K562 (cell line): ENCODE data around the gene RAPSN. TPM values are rescaled to one million over a fixed set of nuclear protein-coding genes. Genes with fewer than 3 reads are reported as not detected.
"Not testable (repeated sequence)": the region's sequence is repeated elsewhere in the genome, so short reads cannot be mapped to it uniquely, and the experiment has no call there.

ENCODE experiments used
- ATAC-seq: fragments of 200-7000 bp; cut with Tn5 transposase; 3 replicates; pipeline ENCODE4 v1.9.1; 2020; ENCODE audit warnings: moderate library complexity
- BruUV-seq: library from RNA; stranded (reverse); fragments of 400-500 nt; replicated peaks from 2 replicates; lab custom pipeline; 2021; lab: Mats Ljungman, UMichigan
- CTCF ChIA-PET: fragments of 300-600 bp; formaldehyde crosslinking; extraction: SDS; loops from one replicate; lab custom pipeline; 2021; ENCODE audit warnings: low intra/inter-chr PET ratio; lab: Yijun Ruan, JAX
- POLR2A ChIA-PET: fragments of 300-600, 350-650 bp; sonication (Branson Sonifier 250); formaldehyde crosslinking; extraction: SDS; loops from one replicate; lab custom pipeline; 2021; ENCODE audit warnings: antibody characterized with exemption, inconsistent platforms; lab: Yijun Ruan, JAX
- DNase-seq, 4 experiments: peaks; one replicate each; pipeline versions ENCODE4 v3.0.0 to v3.0.0-alpha.2; 2011 to 2018; ENCODE audit warnings: low spot score in 3 of 4, mixed read lengths in 3 of 4; ENCODE audit errors: extremely low read depth in 1 of 4
- FAIRE-seq: peaks from 2 replicates; lab custom pipeline; 2011; peaks lifted over from hg19 to GRCh38; lab: Jason Lieb, UNC
- H2AFZ ChIP-seq: 2 replicates; pipeline ENCODE4 v1.6.0; 2011; ENCODE audit warnings: low read depth, low read length, control low read depth, inconsistent platforms
- H3K27ac ChIP-seq: fragments of 200-600 bp; 3 replicates; pipeline ENCODE4 v1.8.0; 2011; ENCODE audit warnings: low read depth, mild to moderate bottlenecking, control low read depth, inconsistent platforms, low read length, moderate library complexity, mixed read lengths; ENCODE audit errors: extremely low read depth
- H3K27me3 ChIP-seq, 2 experiments: fragments of 300-600 bp in 1 of 2; 2 replicates in 1 of 2; 3 replicates in 1 of 2; pipeline versions ENCODE4 v1.6.0 to v1.8.0; 2011; ENCODE audit warnings: inconsistent platforms in 2 of 2, low read length in 2 of 2, mild to moderate bottlenecking in 1 of 2, mixed read lengths in 1 of 2, moderate library complexity in 1 of 2; ENCODE audit not compliant: control insufficient read depth in 2 of 2, insufficient read depth in 2 of 2
- H3K36me3 ChIP-seq: fragments of 300-600 bp; 3 replicates; pipeline ENCODE4 v1.8.0; 2011; ENCODE audit warnings: mild to moderate bottlenecking, low read length, inconsistent platforms; ENCODE audit not compliant: control insufficient read depth, insufficient read depth
- H3K4me1 ChIP-seq, 2 experiments: fragments of 200-600 bp in 1 of 2; replicated peaks in 1 of 2; 2 replicates in 1 of 2; 3 replicates in 1 of 2; pipeline versions ENCODE4 v1.5.1 to v1.8.0; 2011; ENCODE audit warnings: inconsistent platforms in 2 of 2, low read length in 2 of 2, mild to moderate bottlenecking in 1 of 2, mixed read lengths in 1 of 2, moderate library complexity in 1 of 2; ENCODE audit not compliant: control insufficient read depth in 2 of 2, insufficient read depth in 2 of 2
- H3K4me2 ChIP-seq: 2 replicates; pipeline ENCODE4 v1.6.1; 2011; ENCODE audit warnings: low read length, control low read depth, inconsistent platforms, mixed read lengths; ENCODE audit not compliant: insufficient read depth
- H3K4me3 ChIP-seq: fragments of 200-600 bp; sonication (generic), shearing (Covaris generic); 2 replicates; pipeline ENCODE4 v1.5.1; 2016; ENCODE audit warnings: control low read depth, inconsistent platforms
- H3K79me2 ChIP-seq: fragments of 200-600 bp; 3 replicates; pipeline ENCODE4 v1.8.0; 2011; ENCODE audit warnings: low read length, inconsistent platforms; ENCODE audit not compliant: control insufficient read depth, insufficient read depth
- H3K9ac ChIP-seq, 2 experiments: 2 replicates each; pipeline versions ENCODE4 v1.6.0 to v1.6.1; 2011; ENCODE audit warnings: low read depth in 2 of 2, low read length in 2 of 2, control low read depth in 1 of 2, inconsistent platforms in 1 of 2, mild to moderate bottlenecking in 1 of 2, mixed read lengths in 1 of 2; ENCODE audit not compliant: insufficient read depth in 1 of 2
- H3K9me1 ChIP-seq: one replicate; pipeline ENCODE4 v1.6.0; 2011; ENCODE audit warnings: inconsistent platforms, mild to moderate bottlenecking, low read length, moderate library complexity; ENCODE audit not compliant: control insufficient read depth, insufficient read depth
- H3K9me3 ChIP-seq: replicated peaks from 2 replicates; pipeline ENCODE4 v1.5.1; 2011; ENCODE audit warnings: low read depth, low read length, inconsistent platforms; ENCODE audit not compliant: control insufficient read depth, insufficient read depth
- H4K20me1 ChIP-seq: replicated peaks from 2 replicates; pipeline ENCODE4 v1.6.1; 2011; ENCODE audit warnings: low read length, inconsistent platforms, mixed read lengths; ENCODE audit not compliant: control insufficient read depth, insufficient read depth
- CC2D1A ChIP-seq: fragments of 450-650 bp; IDR thresholded peaks from 2 replicates; pipeline ENCODE4 v1.6.1; 2017; ENCODE audit warnings: mild to moderate bottlenecking
- CREM ChIP-seq: IDR thresholded peaks from 2 replicates; pipeline ENCODE4 v1.6.1; 2014; ENCODE audit warnings: antibody characterized with exemption, low read depth
- GATA2 ChIP-seq: sonication (generic); formaldehyde crosslinking; IDR thresholded peaks from 2 replicates; pipeline ENCODE4 v1.4.0; 2020; ENCODE audit warnings: mild to moderate bottlenecking, missing genetic modification reagents
- RAD21 ChIP-seq, 2 experiments: fragments of 250-450 bp in 1 of 2; fragments of 450-650 bp in 1 of 2; sonication (Bioruptor Pico) in 1 of 2; formaldehyde crosslinking in 1 of 2; IDR thresholded peaks in 1 of 2; conservative IDR thresholded peaks in 1 of 2; 2 replicates each; pipeline versions ENCODE4 v1.4.0 to v1.8.0; 2020 to 2022; ENCODE audit warnings: mild to moderate bottlenecking in 2 of 2, moderate library complexity in 1 of 2
- SPI1 ChIP-seq: IDR thresholded peaks from 2 replicates; pipeline ENCODE4 v1.6.1; 2011; ENCODE audit warnings: low read depth, low read length, control low read depth, borderline replicate concordance
- WGBS: fragments of 100-300 bp; shearing (Covaris generic); methylation state at CpG from one replicate; pipeline ENCODE4 v1.1.6; 2016; ENCODE audit warnings: low coverage, mixed read lengths; ENCODE audit not compliant: insufficient coverage; ENCODE audit errors: missing lambda C conversion rate; 5-methylcytosine and 5-hydroxymethylcytosine counted together
- in situ Hi-C: fragments of 300-500 bp; cut with MboI; formaldehyde crosslinking; loops from 4 replicates; pipeline ENCODE4 v1.15.0; 2018; ENCODE audit warnings: inconsistent platforms, mixed read lengths
- intact Hi-C: fragments of 100-400 bp; cut with micrococcal nuclease; formaldehyde crosslinking; loops from 2 replicates; pipeline ENCODE4 v1.14.2; 2022
- polyA plus RNA-seq, 8 experiments: library from polyadenylated mRNA; depleted of rRNA in 4 of 8; stranded (reverse) in 5 of 8; unstranded in 3 of 8; fragments of >200 nt; fragmentation: Nextera tagmentation in 2 of 8; fragmentation: Illumina TruSeq in 1 of 8; extraction: Ambion mirVana in 2 of 8; extraction: Trizol in 1 of 8; gene quantifications; 2 replicates each; pipeline versions ENCODE4 v1.2.1 to v1.2.3, GENCODE V29; 2011 to 2014; ENCODE audit warnings: inconsistent platforms in 1 of 8, missing spikeins in 1 of 8
- total RNA-seq, 7 experiments: library from RNA; depleted of rRNA in 6 of 7; stranded (reverse); fragments of >200 nt in 6 of 7; fragmentation: Illumina TruSeq in 2 of 7; extraction: Trizol in 2 of 7; gene quantifications; 2 replicates each; pipeline versions ENCODE4 v1.2.1 to v1.2.3, GENCODE V29; 2011 to 2021; ENCODE audit warnings: low replicate concordance in 1 of 7
- TF ChIP-seq, protein P1 (sequence below): fragments of 450-650 bp; IDR thresholded peaks from 2 replicates; pipeline ENCODE4 v1.7.1; 2018; ENCODE audit warnings: mild to moderate bottlenecking, low read depth; ENCODE audit not compliant: partially characterized antibody
- TF ChIP-seq, protein P2 (sequence below), 2 experiments: fragments of 450-650 bp; formaldehyde crosslinking in 1 of 2; IDR thresholded peaks; 2 replicates each; pipeline versions ENCODE4 v1.4.0 to v1.6.1; 2014 to 2020; ENCODE audit warnings: mild to moderate bottlenecking in 2 of 2, borderline replicate concordance in 1 of 2, low read depth in 1 of 2

RAPSN gene
- total and polyA plus RNA-seq, 9 of the 15 experiments (the other 6 are each of a cell fraction or from before 2014, with no cell fraction given): 0.06 to 0.11 TPM; not detected in 7

DNA sequence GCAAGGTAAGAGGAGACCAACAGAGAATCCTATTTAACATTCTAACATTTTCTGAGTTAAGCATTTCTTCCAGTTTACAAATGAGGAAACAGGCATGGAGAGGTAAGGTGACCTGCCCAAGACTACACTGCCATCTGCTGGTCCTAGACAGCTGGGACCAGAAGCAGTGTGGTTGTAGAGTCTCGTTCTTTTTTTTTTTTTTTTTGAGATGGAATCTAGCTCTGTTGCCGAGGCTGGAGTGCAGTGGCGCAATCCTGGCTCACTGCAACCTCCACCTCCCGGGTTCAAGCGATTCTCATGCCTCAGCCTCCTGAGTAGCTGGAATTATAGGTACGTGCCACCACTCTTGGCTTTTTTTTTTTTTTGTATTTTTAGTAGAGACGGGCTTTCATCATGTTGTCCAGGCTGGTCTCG, 5.3 kb upstream of the RAPSN start:
- in situ Hi-C loops, H3K4me1 ChIP-seq, H3K9me3 ChIP-seq, H3K4me2 ChIP-seq, H3K79me2 ChIP-seq, H3K9ac ChIP-seq, H3K36me3 ChIP-seq, BruUV-seq, H3K27ac ChIP-seq, H3K9me1 ChIP-seq, H3K27me3 ChIP-seq, H3K4me3 ChIP-seq, H4K20me1 ChIP-seq: not testable (repeated sequence)
- CTCF ChIA-PET: interaction anchor here (0.7 to 1.2 kb wide), 5 partner anchors 78 to 221 kb away, joined by 3 to 5 read pairs (median 3); partner anchors contain the start of gene NR1H3
- ATAC-seq: peak; percentile 98
- H2AFZ ChIP-seq: peak overlapping the region; percentile 73
- POLR2A ChIA-PET: interaction anchor here (0.6 to 1.8 kb wide), 4 partner anchors 11 to 206 kb away, joined by 4 to 7 read pairs (median 4); no protein-coding TSS in a partner anchor
- peak; percentile 94 for FAIRE-seq
- intact Hi-C loops: loop anchor here (1.0 to 10.0 kb wide), 5 partner anchors 80 to 569 kb away; no protein-coding TSS in a partner anchor
- peak; percentile 61 to 87 (median 74) for DNase-seq
- WGBS: 21% methylated on average over 5 of the region's 8 CpGs
- TF ChIP-seq CC2D1A (peak; percentile 56), CREM (peak; percentile 60; the same call in 1 of the 2 replicates), SPI1 (0 out of 2 replicates have a peak, but pooled peaks have one; percentile 31), RAD21 (CRISPR knock-in tag; conservative IDR thresholded peaks at IDR 0.05 in 1 of 2, IDR thresholded peaks at IDR 0.05 in 1 of 2) (peak; percentile 66 to 76), GATA2 (CRISPR knock-in tag) (0 out of 2 replicates have a peak, but pooled peaks have one; percentile 32)
- TF ChIP-seq, protein P1, sequence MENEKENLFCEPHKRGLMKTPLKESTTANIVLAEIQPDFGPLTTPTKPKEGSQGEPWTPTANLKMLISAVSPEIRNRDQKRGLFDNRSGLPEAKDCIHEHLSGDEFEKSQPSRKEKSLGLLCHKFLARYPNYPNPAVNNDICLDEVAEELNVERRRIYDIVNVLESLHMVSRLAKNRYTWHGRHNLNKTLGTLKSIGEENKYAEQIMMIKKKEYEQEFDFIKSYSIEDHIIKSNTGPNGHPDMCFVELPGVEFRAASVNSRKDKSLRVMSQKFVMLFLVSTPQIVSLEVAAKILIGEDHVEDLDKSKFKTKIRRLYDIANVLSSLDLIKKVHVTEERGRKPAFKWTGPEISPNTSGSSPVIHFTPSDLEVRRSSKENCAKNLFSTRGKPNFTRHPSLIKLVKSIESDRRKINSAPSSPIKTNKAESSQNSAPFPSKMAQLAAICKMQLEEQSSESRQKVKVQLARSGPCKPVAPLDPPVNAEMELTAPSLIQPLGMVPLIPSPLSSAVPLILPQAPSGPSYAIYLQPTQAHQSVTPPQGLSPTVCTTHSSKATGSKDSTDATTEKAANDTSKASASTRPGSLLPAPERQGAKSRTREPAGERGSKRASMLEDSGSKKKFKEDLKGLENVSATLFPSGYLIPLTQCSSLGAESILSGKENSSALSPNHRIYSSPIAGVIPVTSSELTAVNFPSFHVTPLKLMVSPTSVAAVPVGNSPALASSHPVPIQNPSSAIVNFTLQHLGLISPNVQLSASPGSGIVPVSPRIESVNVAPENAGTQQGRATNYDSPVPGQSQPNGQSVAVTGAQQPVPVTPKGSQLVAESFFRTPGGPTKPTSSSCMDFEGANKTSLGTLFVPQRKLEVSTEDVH: peak; percentile 38
- TF ChIP-seq, protein P2, sequence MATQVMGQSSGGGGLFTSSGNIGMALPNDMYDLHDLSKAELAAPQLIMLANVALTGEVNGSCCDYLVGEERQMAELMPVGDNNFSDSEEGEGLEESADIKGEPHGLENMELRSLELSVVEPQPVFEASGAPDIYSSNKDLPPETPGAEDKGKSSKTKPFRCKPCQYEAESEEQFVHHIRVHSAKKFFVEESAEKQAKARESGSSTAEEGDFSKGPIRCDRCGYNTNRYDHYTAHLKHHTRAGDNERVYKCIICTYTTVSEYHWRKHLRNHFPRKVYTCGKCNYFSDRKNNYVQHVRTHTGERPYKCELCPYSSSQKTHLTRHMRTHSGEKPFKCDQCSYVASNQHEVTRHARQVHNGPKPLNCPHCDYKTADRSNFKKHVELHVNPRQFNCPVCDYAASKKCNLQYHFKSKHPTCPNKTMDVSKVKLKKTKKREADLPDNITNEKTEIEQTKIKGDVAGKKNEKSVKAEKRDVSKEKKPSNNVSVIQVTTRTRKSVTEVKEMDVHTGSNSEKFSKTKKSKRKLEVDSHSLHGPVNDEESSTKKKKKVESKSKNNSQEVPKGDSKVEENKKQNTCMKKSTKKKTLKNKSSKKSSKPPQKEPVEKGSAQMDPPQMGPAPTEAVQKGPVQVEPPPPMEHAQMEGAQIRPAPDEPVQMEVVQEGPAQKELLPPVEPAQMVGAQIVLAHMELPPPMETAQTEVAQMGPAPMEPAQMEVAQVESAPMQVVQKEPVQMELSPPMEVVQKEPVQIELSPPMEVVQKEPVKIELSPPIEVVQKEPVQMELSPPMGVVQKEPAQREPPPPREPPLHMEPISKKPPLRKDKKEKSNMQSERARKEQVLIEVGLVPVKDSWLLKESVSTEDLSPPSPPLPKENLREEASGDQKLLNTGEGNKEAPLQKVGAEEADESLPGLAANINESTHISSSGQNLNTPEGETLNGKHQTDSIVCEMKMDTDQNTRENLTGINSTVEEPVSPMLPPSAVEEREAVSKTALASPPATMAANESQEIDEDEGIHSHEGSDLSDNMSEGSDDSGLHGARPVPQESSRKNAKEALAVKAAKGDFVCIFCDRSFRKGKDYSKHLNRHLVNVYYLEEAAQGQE (IDR thresholded peaks at IDR 0.05; ENCODE audit: borderline replicate concordance): peak; percentile 71; the same call in 1 of the 2 replicates
- TF ChIP-seq, protein P2 (CRISPR knock-in tag; IDR thresholded peaks at IDR 0.05; ENCODE audit: low read depth): not testable (repeated sequence)
